A549 treated with CORT108297 at 1 μM for 4 hours (cell line): ENCODE results near the gene KIR2DL3. TPM values are rescaled to one million over a fixed set of nuclear protein-coding genes. Genes with fewer than 3 reads are reported as not detected.

ENCODE experiments used
- total RNA-seq: library from RNA; stranded (reverse); fragments of 200-300 nt; extraction: Qiagen RNA extraction; gene quantifications from 5 replicates; pipeline ENCODE4 v1.2.3, GENCODE V29; 2022

The KIR2DL3 gene
- total RNA-seq, result not detected in 5 replicates

DNA sequence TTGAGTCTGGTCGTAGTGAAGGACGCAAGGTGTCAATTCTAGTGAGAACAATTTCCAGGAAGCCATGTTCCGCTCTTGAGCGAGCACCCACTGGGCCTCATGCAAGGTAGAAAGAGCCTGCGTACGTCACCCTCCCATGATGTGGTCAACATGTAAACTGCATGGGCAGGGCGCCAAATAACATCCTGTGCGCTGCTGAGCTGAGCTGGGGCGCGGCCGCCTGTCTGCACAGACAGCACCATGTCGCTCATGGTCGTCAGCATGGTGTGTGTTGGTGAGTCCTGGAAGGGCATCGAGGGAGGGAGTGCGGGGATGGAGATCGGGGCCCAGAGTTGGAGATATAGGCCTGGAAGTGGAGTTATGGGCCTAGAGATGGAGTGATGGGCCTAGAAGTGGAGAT lies at the start of gene KIR2DL3:
KIR2DL3 (plus strand) TSS at position 208 of the 400 bp plus-strand sequence; CDS start at position 241, 33 bp downstream.

DNA sequence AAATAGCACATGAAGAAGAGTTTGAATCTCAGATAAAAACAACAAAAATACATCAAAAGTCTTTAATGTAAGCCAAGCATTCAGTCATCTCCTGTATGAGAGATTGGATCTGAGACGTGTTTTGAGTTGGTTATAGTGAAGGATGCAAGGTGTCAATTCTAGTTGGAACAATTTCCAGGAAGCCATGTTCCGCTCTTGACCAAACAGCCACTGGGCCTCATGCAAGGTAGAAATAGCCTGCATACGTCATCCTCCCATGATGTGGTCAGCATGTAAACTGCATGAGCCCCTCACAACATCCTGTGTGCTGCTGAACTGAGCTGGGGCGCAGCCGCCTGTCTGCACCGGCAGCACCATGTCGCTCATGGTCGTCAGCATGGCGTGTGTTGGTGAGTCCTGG lies 14.2 kb upstream of the KIR2DL3 start, which contains the start of gene KIR3DL3:
KIR3DL3 (plus strand) TSS at position 301 of the 400 bp plus-strand sequence; CDS start at position 356, 55 bp downstream.

DNA sequence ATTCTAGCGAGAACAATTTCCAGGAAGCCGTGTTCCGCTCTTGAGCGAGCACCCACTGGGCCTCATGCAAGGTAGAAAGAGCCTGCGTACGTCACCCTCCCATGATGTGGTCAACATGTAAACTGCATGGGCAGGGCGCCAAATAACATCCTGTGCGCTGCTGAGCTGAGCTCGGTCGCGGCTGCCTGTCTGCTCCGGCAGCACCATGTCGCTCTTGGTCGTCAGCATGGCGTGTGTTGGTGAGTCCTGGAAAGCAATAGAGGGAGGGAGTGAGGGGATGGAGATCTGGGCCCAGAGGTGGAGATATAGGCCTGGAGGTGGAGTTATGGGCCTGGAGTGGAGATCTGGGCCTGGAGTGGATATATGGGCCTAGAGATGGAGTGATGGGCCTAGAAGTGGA lies 31.3 kb downstream of the KIR2DL3 start, which contains the start of gene KIR2DL1:
KIR2DL1 (plus strand) TSS at position 148 of the 400 bp plus-strand sequence; CDS start at position 206, 58 bp downstream.

Other genes starting within 250 kb of the KIR2DL3 start
- gene LAIR2, start 235.7 kb upstream of the KIR2DL3 start, total RNA-seq, result not detected in 5 replicates
- gene LILRA2, start 164.7 kb upstream of the KIR2DL3 start, total RNA-seq, result not detected in 5 replicates
- gene LILRA1, start 144.9 kb upstream of the KIR2DL3 start, total RNA-seq, result not detected in 5 replicates
- 0.08 TPM in 1 of 5 replicates, not detected in the others for gene LILRB1, start 108.0 kb upstream of the KIR2DL3 start, total RNA-seq
- gene LILRB4, start 75.5 kb upstream of the KIR2DL3 start, total RNA-seq, result 0.06 TPM in 1 of 5 replicates, not detected in the others
- not detected in 5 replicates for gene KIR3DL3, start 14.1 kb upstream of the KIR2DL3 start, total RNA-seq
- gene KIR2DL1, start 31.3 kb downstream of the KIR2DL3 start, total RNA-seq, result not detected in 5 replicates
- not detected in 5 replicates for gene KIR2DL4, start 65.1 kb downstream of the KIR2DL3 start, total RNA-seq
- not detected in 5 replicates for gene KIR3DL1, start 78.0 kb downstream of the KIR2DL3 start, total RNA-seq
- gene KIR2DS4, start 94.2 kb downstream of the KIR2DL3 start, total RNA-seq, result not detected in 5 replicates
- gene KIR3DL2, start 111.9 kb downstream of the KIR2DL3 start, total RNA-seq, result not detected in 5 replicates
- not detected in 5 replicates for gene FCAR, start 135.7 kb downstream of the KIR2DL3 start, total RNA-seq
- gene NCR1, start 167.6 kb downstream of the KIR2DL3 start, total RNA-seq, result not detected in 5 replicates
- not detected in 5 replicates for gene NLRP7, start 209.0 kb downstream of the KIR2DL3 start, total RNA-seq
- 24.3 to 27.9 TPM (median 26.7 TPM) in 5 replicates for gene NLRP2, start 227.9 kb downstream of the KIR2DL3 start, total RNA-seq